MM.1S (cell line): ENCODE measurements around the gene RPS23.

Experiments
- DNase-seq: peaks from one replicate; pipeline ENCODE4 v3.0.0-alpha.2; 2015
- H2AFZ ChIP-seq: fragments of 300-600 bp; sonication (generic); 2 replicates; pipeline ENCODE4 v1.6.0; 2016; ENCODE audit warnings: antibody characterized with exemption, low read length
- H3F3A ChIP-seq: fragments of 300-600 bp; sonication (generic); 2 replicates; pipeline ENCODE4 v1.6.1; 2016; ENCODE audit warnings: mild to moderate bottlenecking, antibody characterized with exemption, low read length, moderate library complexity, mixed read lengths; ENCODE audit not compliant: insufficient read depth
- H3K27ac ChIP-seq: fragments of 300-600 bp; sonication (generic); 2 replicates; pipeline ENCODE4 v1.5.1; 2016; ENCODE audit warnings: mild to moderate bottlenecking, low read length
- H3K27me3 ChIP-seq: fragments of 300-600 bp; sonication (generic); replicated peaks from 2 replicates; pipeline ENCODE4 v1.6.0; 2016; ENCODE audit warnings: low read length; ENCODE audit not compliant: insufficient read depth
- H3K36me3 ChIP-seq: fragments of 300-600 bp; sonication (generic); replicated peaks from 2 replicates; pipeline ENCODE4 v1.6.1; 2016; ENCODE audit warnings: mild to moderate bottlenecking, low read length, mixed read lengths; ENCODE audit not compliant: insufficient read depth
- H3K4me1 ChIP-seq: fragments of 300-600 bp; sonication (generic); 2 replicates; pipeline ENCODE4 v1.6.1; 2016; ENCODE audit warnings: low read length, mixed read lengths
- H3K4me2 ChIP-seq: fragments of 300-600 bp; sonication (generic); 2 replicates; pipeline ENCODE4 v1.6.0; 2016; ENCODE audit warnings: low read depth, low read length
- H3K4me3 ChIP-seq: fragments of 300-600 bp; sonication (generic); 2 replicates; pipeline ENCODE4 v1.5.1; 2016; ENCODE audit warnings: low read length, mixed read lengths
- H3K79me2 ChIP-seq: fragments of 300-600 bp; sonication (generic); 2 replicates; pipeline ENCODE4 v1.6.1; 2016; ENCODE audit warnings: mixed run types, low read length, mixed read lengths
- H3K9ac ChIP-seq: fragments of 300-600 bp; sonication (generic); 2 replicates; pipeline ENCODE4 v1.6.1; 2016; ENCODE audit warnings: low read length, mixed read lengths
- H3K9me2 ChIP-seq: fragments of 300-600 bp; sonication (generic); replicated peaks from 2 replicates; pipeline ENCODE4 v1.6.1; 2016; ENCODE audit warnings: mild to moderate bottlenecking, low read length, mixed read lengths; ENCODE audit not compliant: insufficient read depth
- H3K9me3 ChIP-seq: fragments of 300-600 bp; sonication (generic); replicated peaks from 2 replicates; pipeline ENCODE4 v1.6.1; 2016; ENCODE audit warnings: mild to moderate bottlenecking, low read length, mixed read lengths; ENCODE audit not compliant: insufficient read depth
- H4K20me1 ChIP-seq: fragments of 300-600 bp; sonication (generic); 2 replicates; pipeline ENCODE4 v1.6.1; 2016; ENCODE audit warnings: mild to moderate bottlenecking, low read length, moderate library complexity, mixed read lengths; ENCODE audit not compliant: insufficient read depth
- CTCF ChIP-seq: fragments of 300-600 bp; sonication (generic); IDR thresholded peaks from 2 replicates; pipeline ENCODE4 v1.5.1; 2016; ENCODE audit warnings: antibody characterized with exemption, low read length, mixed read lengths
- EZH2 ChIP-seq: fragments of 300-600 bp; sonication (generic); optimal IDR thresholded peaks from 2 replicates; pipeline ENCODE3; 2017; ENCODE audit warnings: low read depth, mild to moderate bottlenecking, antibody characterized with exemption, low read length, mixed read lengths
- EZH2phosphoT487 ChIP-seq: fragments of 300-600 bp; sonication (generic); IDR thresholded peaks from 2 replicates; pipeline ENCODE4 v1.6.1; 2018; ENCODE audit warnings: antibody characterized with exemption, low read length

The RPS23 gene

GRCh38 chr5:82246960-82247574 lies 31.1 kb downstream of the RPS23 start:
- Histone ChIP-seq H3K4me1 (no peaks in the 10 kb centered on the region), H3K9me2 (no peaks in the 10 kb centered on the region), H3K36me3 (no peaks in the 10 kb centered on the region), H3K27ac (no peak overlapping the region), H3K27me3 (no peaks in the 10 kb centered on the region), H3F3A (no peaks in the 10 kb centered on the region), H3K4me3 (no peak overlapping the region), H4K20me1 (no peaks in the 10 kb centered on the region), H2AFZ (no peak overlapping the region), H3K79me2 (no peaks in the 10 kb centered on the region), H3K9me3 (no peaks in the 10 kb centered on the region), H3K4me2 (no peak overlapping the region), H3K9ac (no peak overlapping the region)
- DNase-seq = no peak
- TF ChIP-seq EZH2 = no peak
- TF ChIP-seq CTCF = no peak
- no peak for TF ChIP-seq EZH2phosphoT487

GRCh38 chr5:82244854-82245635 lies 33.1 kb downstream of the RPS23 start:
- DNase-seq = no peak
- no peaks in the 10 kb centered on the region for H4K20me1 ChIP-seq
- H3K4me1 ChIP-seq = no peaks in the 10 kb centered on the region

GRCh38 chr5:82244151-82244550 lies 34.0 kb downstream of the RPS23 start:
- no peak overlapping the region for H3K9ac ChIP-seq
- no peak overlapping the region for H3K4me2 ChIP-seq
- no peaks in the 10 kb centered on the region for H3K4me1 ChIP-seq
- H3K27ac ChIP-seq = no peak overlapping the region
- no peak overlapping the region for H3K4me3 ChIP-seq
- no peaks in the 10 kb centered on the region for H4K20me1 ChIP-seq
- H3K27me3 ChIP-seq = no peaks in the 10 kb centered on the region
- H3K79me2 ChIP-seq = no peaks in the 10 kb centered on the region
- no peak for DNase-seq
- no peaks in the 10 kb centered on the region for H3K9me3 ChIP-seq
- no peaks in the 10 kb centered on the region for H3K9me2 ChIP-seq
- H2AFZ ChIP-seq = no peak overlapping the region
- TF ChIP-seq EZH2phosphoT487 (no peak), EZH2 (no peak), CTCF (no peak)
- H3K36me3 ChIP-seq = no peaks in the 10 kb centered on the region
- H3F3A ChIP-seq = no peaks in the 10 kb centered on the region

More at GRCh38 chr5:82244854-82245635, 33.1 kb downstream of the RPS23 start:
- no peaks in the 10 kb centered on the region for H3F3A ChIP-seq
- no peaks in the 10 kb centered on the region for H3K36me3 ChIP-seq
- H3K9me2 ChIP-seq = no peaks in the 10 kb centered on the region
- H3K27ac ChIP-seq = no peak overlapping the region
- H3K4me2 ChIP-seq = no peak overlapping the region
- no peak overlapping the region for H3K4me3 ChIP-seq
- no peaks in the 10 kb centered on the region for H3K79me2 ChIP-seq
- H3K27me3 ChIP-seq = no peaks in the 10 kb centered on the region
- H3K9ac ChIP-seq = no peak overlapping the region
- no peaks in the 10 kb centered on the region for H3K9me3 ChIP-seq
- no peak for TF ChIP-seq EZH2
- TF ChIP-seq CTCF = no peak
- no peak for TF ChIP-seq EZH2phosphoT487
- H2AFZ ChIP-seq = no peak overlapping the region
